DND-41 (cell line): ENCODE results near the gene BIRC2.

ENCODE experiments used
- ATAC-seq: fragments of 200-7000 bp; cut with Tn5 transposase; 3 replicates; pipeline ENCODE4 v1.9.1; 2021; ENCODE audit warnings: low read depth; ENCODE audit not compliant: insufficient read depth
- DNase-seq: peaks from one replicate; pipeline ENCODE4 v3.0.0-alpha.2; 2020
- H2AFZ ChIP-seq: 2 replicates; pipeline ENCODE4 v1.6.0; 2012; ENCODE audit warnings: low read depth, low read length
- H3K27ac ChIP-seq: 2 replicates; pipeline ENCODE4 v1.5.1; 2012; ENCODE audit warnings: low read length, inconsistent platforms
- H3K27me3 ChIP-seq: fragments of 200-600 bp; sonication (generic); 2 replicates; pipeline ENCODE4 v1.6.0; 2012; ENCODE audit warnings: low read length, mild to moderate bottlenecking, inconsistent platforms; ENCODE audit not compliant: insufficient read depth, poor library complexity
- H3K36me3 ChIP-seq: 2 replicates; pipeline ENCODE4 v1.5.1; 2012; ENCODE audit warnings: low read length, inconsistent platforms; ENCODE audit not compliant: insufficient read depth
- H3K4me1 ChIP-seq: 2 replicates; pipeline ENCODE4 v1.5.1; 2012; ENCODE audit warnings: mild to moderate bottlenecking, low read length; ENCODE audit not compliant: insufficient read depth
- H3K4me2 ChIP-seq: 2 replicates; pipeline ENCODE4 v1.6.0; 2012; ENCODE audit warnings: mild to moderate bottlenecking, moderate library complexity, low read length, inconsistent platforms; ENCODE audit not compliant: insufficient read depth
- H3K4me3 ChIP-seq, 2 experiments: fragments of 200-600 bp in 1 of 2; shearing (Covaris generic) in 1 of 2; 2 replicates each; pipeline ENCODE4 v1.5.1; 2012 to 2016; ENCODE audit warnings: inconsistent platforms in 2 of 2, low read length in 2 of 2, mild to moderate bottlenecking in 2 of 2, low read depth in 1 of 2, moderate library complexity in 1 of 2
- H3K79me2 ChIP-seq: 2 replicates; pipeline ENCODE4 v1.6.0; 2012; ENCODE audit warnings: low read length, inconsistent platforms; ENCODE audit not compliant: insufficient read depth
- H3K9ac ChIP-seq: 2 replicates; pipeline ENCODE4 v1.6.0; 2012; ENCODE audit warnings: low read depth, mild to moderate bottlenecking, inconsistent platforms, low read length, moderate library complexity
- H3K9me3 ChIP-seq: 2 replicates; pipeline ENCODE4 v1.5.1; 2012; ENCODE audit warnings: low read length, moderate library complexity, mild to moderate bottlenecking, inconsistent platforms; ENCODE audit not compliant: insufficient read depth, severe bottlenecking
- H4K20me1 ChIP-seq: 2 replicates; pipeline ENCODE4 v1.6.0; 2012; ENCODE audit warnings: low read length; ENCODE audit not compliant: insufficient read depth
- CTCF ChIP-seq: IDR thresholded peaks from 2 replicates; pipeline ENCODE4 v1.5.1; 2012; ENCODE audit warnings: borderline replicate concordance, low read length, moderate library complexity, mild to moderate bottlenecking; ENCODE audit not compliant: poor library complexity, severe bottlenecking; ENCODE audit errors: extremely low read depth
- EZH2 ChIP-seq: IDR thresholded peaks from 3 replicates; pipeline ENCODE4 v1.6.1; 2012; ENCODE audit warnings: borderline replicate concordance, low read depth, mild to moderate bottlenecking, moderate library complexity, low read length, inconsistent platforms; ENCODE audit not compliant: severe bottlenecking

BIRC2 gene

GRCh38 chr11:102415304-102415916 lies 68.4 kb downstream of the BIRC2 start:
- DNase-seq: no peak
- Histone ChIP-seq H3K9ac (no peak overlapping the region), H3K4me2 (no peak overlapping the region), H3K4me1 (peaks cover 8% of the 10 kb centered on the region), H3K79me2 (peaks cover 98% of the 10 kb centered on the region), H3K27ac (no peak overlapping the region), H3K9me3 (no peaks in the 10 kb centered on the region), H3K27me3 (no peaks in the 10 kb centered on the region), H4K20me1 (peaks cover 69% of the 10 kb centered on the region), H2AFZ (no peak overlapping the region), H3K4me3 (no peak overlapping the region), H3K36me3 (peaks cover 14% of the 10 kb centered on the region)
- TF ChIP-seq EZH2: no peak
- no peak for TF ChIP-seq CTCF
- ATAC-seq: no peak

GRCh38 chr11:102416976-102417375 lies 70.0 kb downstream of the BIRC2 start:
- Histone ChIP-seq H3K36me3 (peaks cover 14% of the 10 kb centered on the region), H3K9ac (no peak overlapping the region), H3K4me3 (no peak overlapping the region), H4K20me1 (peaks cover 66% of the 10 kb centered on the region), H3K9me3 (no peaks in the 10 kb centered on the region), H3K79me2 (peaks cover 95% of the 10 kb centered on the region), H3K4me2 (no peak overlapping the region), H3K27ac (no peak overlapping the region), H3K27me3 (no peaks in the 10 kb centered on the region), H2AFZ (no peak overlapping the region), H3K4me1 (peaks cover 24% of the 10 kb centered on the region)
- ATAC-seq: no peak
- no peak for DNase-seq
- no peak for TF ChIP-seq CTCF
- TF ChIP-seq EZH2: no peak

- TF ChIP-seq EZH2: no peak
- TF ChIP-seq CTCF: no peak
- Histone ChIP-seq H3K27me3 (no peaks in the 10 kb centered on the region), H3K4me3 (no peak overlapping the region), H3K9me3 (no peaks in the 10 kb centered on the region), H3K4me1 (peaks cover 41% of the 10 kb centered on the region), H4K20me1 (peaks cover 66% of the 10 kb centered on the region), H3K9ac (no peak overlapping the region), H3K36me3 (peaks cover 14% of the 10 kb centered on the region), H3K27ac (no peak overlapping the region), H3K79me2 (peaks cover 94% of the 10 kb centered on the region), H2AFZ (no peak overlapping the region), H3K4me2 (no peak overlapping the region)
- DNase-seq: no peak
- no peak for ATAC-seq
Measured at GRCh38 chr11:102419181-102419580, 72.2 kb downstream of the BIRC2 start.
